Stomach (tissue), 4 donors: ENCODE results near the gene KDM8.

Experiments used
- CTCF ChIP-seq, 7 experiments: fragments of 450-650 bp in 4 of 7; fragments of 200-600 bp in 3 of 7; sonication (generic) in 3 of 7; IDR thresholded peaks; one replicate each; pipeline ENCODE4 v1.5.1; 2016 to 2019; ENCODE audit warnings: antibody characterized with exemption in 7 of 7, control low read depth in 2 of 7, mild to moderate bottlenecking in 1 of 7
- EP300 ChIP-seq: sonication (generic); formaldehyde crosslinking; IDR thresholded peaks from one replicate; pipeline ENCODE4 v1.6.1; 2017; ENCODE audit warnings: antibody characterized with exemption
- POLR2A ChIP-seq, 4 donors: fragments of 450-650 bp; IDR thresholded peaks; one replicate each; pipeline ENCODE4 v1.6.1; 2016; ENCODE audit warnings: antibody characterized with exemption in 4 of 4, control low read depth in 2 of 4, mild to moderate bottlenecking in 1 of 4, moderate library complexity in 1 of 4
- POLR2AphosphoS5 ChIP-seq, 3 donors: sonication (generic); formaldehyde crosslinking; IDR thresholded peaks; one replicate each; pipeline ENCODE4 v1.6.1; 2016; ENCODE audit warnings: antibody characterized with exemption in 3 of 3

- no peak for TF ChIP-seq CTCF (IDR thresholded peaks at IDR 0.05)
- TF ChIP-seq POLR2A (IDR thresholded peaks at IDR 0.05) = no peak
- peak; percentile 36 to 80 (median 71) for TF ChIP-seq POLR2AphosphoS5 (IDR thresholded peaks at IDR 0.05)
- peak; percentile 66 for TF ChIP-seq EP300
These were observed 19.2 kb downstream of the KDM8 start for GRCh38 chr16:27222249-27223225.
